Naive B cell (primary cell): Measurements from ENCODE around the gene RBM20. TPM values are rescaled to one million over a fixed set of nuclear protein-coding genes. Genes with fewer than 3 reads are reported as not detected.

ENCODE experiments used
- ATAC-seq, 2 donors: fragments of 150-1000 bp; cut with Tn5 transposase; 2 replicates each; pipeline ENCODE4 v1.10.0; 2021; ENCODE audit warnings: low read depth in 2 of 2, mild to moderate bottlenecking in 2 of 2, moderate library complexity in 2 of 2
- DNase-seq: peaks from one replicate; pipeline ENCODE4 v3.0.0; 2022
- H3K27ac Mint-ChIP-seq, 6 donors: one replicate each; pipeline ENCODE4 v1.8.0; 2020 to 2022; ENCODE audit warnings: mild to moderate bottlenecking in 6 of 6, mixed read lengths in 6 of 6, moderate library complexity in 5 of 6, inconsistent platforms in 2 of 6
- H3K27me3 Mint-ChIP-seq, 3 donors: one replicate each; pipeline ENCODE4 v1.8.0; 2021 to 2022; ENCODE audit warnings: mixed read lengths in 3 of 3, mild to moderate bottlenecking in 1 of 3
- H3K36me3 Mint-ChIP-seq, 2 donors: one replicate each; pipeline ENCODE4 v1.8.0; 2020 to 2022; ENCODE audit warnings: mixed read lengths in 2 of 2, inconsistent platforms in 1 of 2, mild to moderate bottlenecking in 1 of 2
- H3K4me1 Mint-ChIP-seq, 3 donors: one replicate each; pipeline ENCODE4 v1.8.0; 2020 to 2022; ENCODE audit warnings: mixed read lengths in 3 of 3, inconsistent platforms in 1 of 3, mild to moderate bottlenecking in 1 of 3, moderate library complexity in 1 of 3
- H3K4me3 Mint-ChIP-seq, 8 donors: one replicate each; pipeline ENCODE4 v1.8.0; 2020 to 2022; ENCODE audit warnings: mild to moderate bottlenecking in 8 of 8, mixed read lengths in 8 of 8, moderate library complexity in 8 of 8, inconsistent platforms in 2 of 8
- H3K9me3 Mint-ChIP-seq, 7 donors: one replicate each; pipeline ENCODE4 v1.8.0; 2020 to 2022; ENCODE audit warnings: mixed read lengths in 7 of 7, mild to moderate bottlenecking in 5 of 7, inconsistent platforms in 2 of 7, moderate library complexity in 1 of 7
- polyA plus RNA-seq, 6 donors: library from polyadenylated mRNA; unstranded; fragments of 300-500 nt; fragmentation: Illumina TruSeq; gene quantifications; one replicate each; pipeline ENCODE4 v1.2.3, GENCODE V29; 2021; ENCODE audit warnings: low read depth in 6 of 6

The RBM20 gene
- polyA plus RNA-seq, 6 donors from 2014 or later = 0.05 TPM; not detected in 5

GRCh38 chr10:110644598-110645462 is 694 bp downstream of the RBM20 start:
- no peak for ATAC-seq
- H3K27ac Mint-ChIP-seq = peak overlapping the region in 1 of 6 donors; percentile 47
- H3K4me3 Mint-ChIP-seq = peak overlapping the region; percentile 45 to 91 (median 77)
- H3K36me3 Mint-ChIP-seq = peaks cover 4 to 7% of the 10 kb centered on the region in 2 donors
- H3K9me3 Mint-ChIP-seq = peaks cover 0 to 2% (median 0%) of the 10 kb centered on the region in 7 donors
- peaks cover 25 to 38% (median 25%) of the 10 kb centered on the region in 3 donors for H3K4me1 Mint-ChIP-seq
- H3K27me3 Mint-ChIP-seq = peaks cover 62 to 71% (median 63%) of the 10 kb centered on the region in 3 donors
- no peak for DNase-seq

GRCh38 chr10:110646417-110647135 is 2.4 kb downstream of the RBM20 start:
- Mint-ChIP-seq H3K27me3 (peaks cover 45 to 63% (median 49%) of the 10 kb centered on the region in 3 donors), H3K4me1 (peaks cover 30 to 45% (median 34%) of the 10 kb centered on the region in 3 donors), H3K36me3 (peaks cover 4 to 7% of the 10 kb centered on the region in 2 donors), H3K9me3 (peaks cover 0 to 2% (median 0%) of the 10 kb centered on the region in 7 donors), H3K27ac (no peak overlapping the region), H3K4me3 (peak overlapping the region in 3 of 8 donors; percentile 11 to 36 (median 20))
- DNase-seq (no peak), ATAC-seq (no peak)

- peaks cover 4 to 7% of the 10 kb centered on the region in 2 donors for H3K36me3 Mint-ChIP-seq
- H3K27me3 Mint-ChIP-seq = peaks cover 40 to 59% (median 43%) of the 10 kb centered on the region in 3 donors
Measured at GRCh38 chr10:110647136-110647430, 2.9 kb downstream of the RBM20 start.

GRCh38 chr10:110648692-110649346 is 4.7 kb downstream of the RBM20 start:
- no peaks in the 10 kb centered on the region for H3K9me3 Mint-ChIP-seq

More at GRCh38 chr10:110647136-110647430, 2.9 kb downstream of the RBM20 start:
- peaks cover 30 to 46% (median 39%) of the 10 kb centered on the region in 3 donors for H3K4me1 Mint-ChIP-seq
- H3K27ac Mint-ChIP-seq = no peak overlapping the region
- H3K4me3 Mint-ChIP-seq = no peak overlapping the region
- no peak for DNase-seq
- H3K9me3 Mint-ChIP-seq = peaks cover 0 to 2% (median 0%) of the 10 kb centered on the region in 7 donors
- no peak for ATAC-seq

GRCh38 chr10:110649347-110650264 is 5.5 kb downstream of the RBM20 start:
- DNase-seq (no peak), ATAC-seq (peak; percentile 63 to 72)
- Mint-ChIP-seq H3K4me1 (peaks cover 19 to 30% (median 29%) of the 10 kb centered on the region in 3 donors), H3K27me3 (peaks cover 24 to 48% (median 25%) of the 10 kb centered on the region in 3 donors), H3K27ac (peak overlapping the region in 2 of 6 donors; percentile 22 to 72), H3K36me3 (peaks cover 0 to 4% of the 10 kb centered on the region in 2 donors), H3K4me3 (no peak overlapping the region), H3K9me3 (no peaks in the 10 kb centered on the region)

More at GRCh38 chr10:110648692-110649346, 4.7 kb downstream of the RBM20 start:
- DNase-seq (no peak), ATAC-seq (no peak)
- Mint-ChIP-seq H3K27ac (no peak overlapping the region), H3K4me3 (no peak overlapping the region), H3K4me1 (peaks cover 19 to 31% (median 29%) of the 10 kb centered on the region in 3 donors), H3K36me3 (peaks cover 0 to 4% of the 10 kb centered on the region in 2 donors), H3K27me3 (peaks cover 26 to 50% (median 27%) of the 10 kb centered on the region in 3 donors)

GRCh38 chr10:110650265-110650668 is 6.1 kb downstream of the RBM20 start:
- H3K36me3 Mint-ChIP-seq = peaks cover 0 to 4% of the 10 kb centered on the region in 2 donors
- H3K4me3 Mint-ChIP-seq = no peak overlapping the region
- peak overlapping the region in 2 of 6 donors; percentile 22 to 72 for H3K27ac Mint-ChIP-seq
- H3K9me3 Mint-ChIP-seq = no peaks in the 10 kb centered on the region
- DNase-seq = no peak
- peak; percentile 44 to 53 for ATAC-seq
- H3K4me1 Mint-ChIP-seq = peaks cover 15 to 29% (median 23%) of the 10 kb centered on the region in 3 donors
- peaks cover 19 to 42% (median 19%) of the 10 kb centered on the region in 3 donors for H3K27me3 Mint-ChIP-seq

GRCh38 chr10:110651044-110651958 is 7.2 kb downstream of the RBM20 start:
- peaks cover 0 to 5% of the 10 kb centered on the region in 2 donors for H3K36me3 Mint-ChIP-seq
- H3K9me3 Mint-ChIP-seq = peaks cover 0 to 1% (median 0%) of the 10 kb centered on the region in 7 donors
- peaks cover 15 to 29% (median 22%) of the 10 kb centered on the region in 3 donors for H3K4me1 Mint-ChIP-seq
- peaks cover 18 to 41% (median 27%) of the 10 kb centered on the region in 3 donors for H3K27me3 Mint-ChIP-seq
- ATAC-seq = peak; percentile 10 to 27
- peak overlapping the region in 1 of 6 donors; percentile 52 for H3K27ac Mint-ChIP-seq
- no peak for DNase-seq
- H3K4me3 Mint-ChIP-seq = no peak overlapping the region

- Mint-ChIP-seq H3K27ac (no peak overlapping the region), H3K27me3 (peaks cover 18 to 40% (median 31%) of the 10 kb centered on the region in 3 donors), H3K36me3 (peaks cover 0 to 8% of the 10 kb centered on the region in 2 donors)
Measured at GRCh38 chr10:110652475-110653118, 8.5 kb downstream of the RBM20 start.

GRCh38 chr10:110655320-110655719 is 11.2 kb downstream of the RBM20 start:
- Mint-ChIP-seq H3K4me3 (no peak overlapping the region), H3K27me3 (peaks cover 16 to 23% (median 21%) of the 10 kb centered on the region in 3 donors), H3K27ac (no peak overlapping the region), H3K36me3 (peaks cover 0 to 4% of the 10 kb centered on the region in 2 donors), H3K9me3 (peaks cover 0 to 6% (median 0%) of the 10 kb centered on the region in 7 donors), H3K4me1 (peaks cover 8 to 24% (median 18%) of the 10 kb centered on the region in 3 donors)
- no peak for DNase-seq
- ATAC-seq = no peak

More at GRCh38 chr10:110652475-110653118, 8.5 kb downstream of the RBM20 start:
- DNase-seq = no peak
- ATAC-seq = no peak
- Mint-ChIP-seq H3K4me3 (no peak overlapping the region), H3K9me3 (peaks cover 0 to 2% (median 0%) of the 10 kb centered on the region in 7 donors), H3K4me1 (peaks cover 15 to 29% (median 22%) of the 10 kb centered on the region in 3 donors)

GRCh38 chr10:110656612-110657011 is 12.5 kb downstream of the RBM20 start:
- Mint-ChIP-seq H3K27me3 (peaks cover 19 to 31% (median 24%) of the 10 kb centered on the region in 3 donors), H3K9me3 (peaks cover 0 to 6% (median 2%) of the 10 kb centered on the region in 7 donors), H3K36me3 (peaks cover 0 to 4% of the 10 kb centered on the region in 2 donors), H3K4me3 (no peak overlapping the region), H3K4me1 (peaks cover 4 to 11% (median 9%) of the 10 kb centered on the region in 3 donors), H3K27ac (no peak overlapping the region)
- DNase-seq = no peak
- no peak for ATAC-seq
